Activated T-helper 9 cell treated with anti-CD3 and anti-CD28 coated beads, Interleukin-2, amount 50 U/mL, for 16 hours (primary cell): ENCODE results near the gene COL6A2.
"Not testable (repeated sequence)": the region's sequence is repeated elsewhere in the genome, so short reads cannot be mapped to it uniquely, and the experiment has no call there.

Experiments used
- DNase-seq: peaks from one replicate; pipeline ENCODE4 v3.0.0-alpha.2; 2020; ENCODE audit warnings: low read depth

The COL6A2 gene

DNA sequence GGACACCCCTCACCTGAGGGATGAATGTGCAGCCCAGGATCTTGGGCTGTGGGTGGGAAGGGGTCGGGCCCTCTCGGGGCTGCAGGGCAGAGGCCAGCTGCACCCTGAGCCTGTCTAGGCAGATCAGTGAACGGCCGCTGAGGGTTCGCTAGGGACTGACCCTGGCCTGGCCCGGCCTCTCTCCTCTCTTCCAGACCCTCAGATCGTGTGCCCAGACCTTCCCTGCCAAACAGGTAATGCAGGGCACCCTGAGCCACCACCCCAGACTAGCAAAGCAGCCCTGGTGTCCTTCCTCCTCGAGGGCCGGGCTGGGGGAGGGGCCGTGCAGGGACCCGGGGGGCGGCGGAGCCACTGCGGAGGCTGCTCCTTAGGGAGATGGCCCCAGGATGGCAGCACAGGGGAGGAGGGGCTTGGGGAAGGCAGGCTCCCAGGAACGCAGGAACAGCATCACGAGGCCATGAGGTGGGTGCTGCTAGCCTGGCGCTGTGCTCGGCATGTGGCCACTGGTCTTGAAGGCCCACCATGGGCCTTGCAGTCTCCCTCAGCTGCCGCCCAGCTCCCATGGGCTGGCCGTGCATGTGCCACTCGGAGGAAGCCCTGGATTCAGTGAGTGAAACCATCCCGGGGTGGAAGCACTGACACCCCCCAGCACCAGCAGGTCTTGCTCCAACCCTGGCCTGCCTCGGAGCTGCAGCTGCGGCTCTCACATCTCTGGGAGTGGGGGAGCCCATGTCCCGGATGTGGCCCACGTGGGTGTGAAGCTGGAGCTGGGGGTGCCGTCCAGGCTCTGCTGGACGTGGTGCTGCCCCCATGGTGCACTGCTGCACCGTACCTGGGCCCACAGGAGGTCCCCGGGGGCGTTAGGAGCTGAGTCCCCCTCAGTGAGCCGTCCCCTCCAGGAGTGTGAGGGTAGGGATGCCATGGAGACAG, 28.7 kb downstream of the COL6A2 start:
- no peak for DNase-seq

GRCh38 chr21:46127239-46128105, 29.6 kb downstream of the COL6A2 start:
- no peak for DNase-seq

GRCh38 chr21:46128106-46128932, 30.4 kb downstream of the COL6A2 start:
- DNase-seq = no peak

- no peak for DNase-seq
Measured at GRCh38 chr21:46128933-46129571, 31.1 kb downstream of the COL6A2 start.

GRCh38 chr21:46129846-46130651, 32.1 kb downstream of the COL6A2 start:
- DNase-seq = no peak

DNA sequence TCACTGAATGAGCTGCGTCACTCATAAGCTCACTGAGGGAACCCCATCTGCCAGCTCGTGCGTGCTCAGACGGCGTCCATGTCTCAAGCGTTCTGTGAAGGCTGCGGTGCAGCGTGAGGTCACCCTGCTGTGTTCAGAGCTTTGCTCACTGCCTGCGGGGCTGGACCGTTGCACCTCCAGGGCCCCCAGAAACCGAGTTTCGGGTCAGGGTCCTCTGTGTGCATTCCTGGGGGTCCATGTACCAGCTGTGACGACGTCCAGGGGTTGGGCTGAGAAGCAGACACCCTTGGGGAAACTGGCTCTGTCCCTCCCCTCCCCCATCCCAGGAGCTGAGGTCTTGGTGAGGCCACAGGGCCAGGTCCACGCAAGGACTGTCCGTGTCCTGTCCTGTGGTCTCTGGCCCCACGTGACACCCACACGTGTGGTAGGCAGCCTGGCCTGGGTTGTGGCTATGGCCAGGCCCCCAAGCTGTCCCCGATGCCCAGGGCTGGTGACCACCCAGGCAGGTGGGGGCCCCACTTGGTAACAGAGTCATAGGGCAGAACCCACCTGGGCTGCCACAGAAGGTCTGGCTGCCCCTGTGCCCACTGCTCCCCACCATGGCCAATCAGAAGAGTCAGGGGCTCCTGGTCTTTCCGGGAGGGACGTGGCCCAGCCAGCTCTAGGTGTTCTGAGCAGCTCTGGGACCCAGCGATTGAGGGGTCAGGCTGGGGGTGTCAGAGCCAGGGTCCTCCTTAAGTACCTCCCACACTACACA, 33.1 kb downstream of the COL6A2 start:
- DNase-seq = no peak

DNA sequence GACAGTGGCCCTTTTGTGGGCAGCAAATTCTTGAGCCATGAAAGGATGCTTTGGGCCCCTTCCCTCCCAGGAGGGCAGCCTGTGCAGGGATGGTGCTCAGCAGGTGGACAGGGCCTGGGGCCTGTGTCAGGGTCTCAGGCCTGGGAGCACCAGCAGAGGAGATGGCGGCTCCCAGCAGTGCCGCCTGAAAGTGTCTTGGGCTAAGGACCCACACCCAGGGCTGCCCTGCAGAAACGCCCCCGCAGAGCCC, 33.6 kb downstream of the COL6A2 start:
- DNase-seq = no peak

DNA sequence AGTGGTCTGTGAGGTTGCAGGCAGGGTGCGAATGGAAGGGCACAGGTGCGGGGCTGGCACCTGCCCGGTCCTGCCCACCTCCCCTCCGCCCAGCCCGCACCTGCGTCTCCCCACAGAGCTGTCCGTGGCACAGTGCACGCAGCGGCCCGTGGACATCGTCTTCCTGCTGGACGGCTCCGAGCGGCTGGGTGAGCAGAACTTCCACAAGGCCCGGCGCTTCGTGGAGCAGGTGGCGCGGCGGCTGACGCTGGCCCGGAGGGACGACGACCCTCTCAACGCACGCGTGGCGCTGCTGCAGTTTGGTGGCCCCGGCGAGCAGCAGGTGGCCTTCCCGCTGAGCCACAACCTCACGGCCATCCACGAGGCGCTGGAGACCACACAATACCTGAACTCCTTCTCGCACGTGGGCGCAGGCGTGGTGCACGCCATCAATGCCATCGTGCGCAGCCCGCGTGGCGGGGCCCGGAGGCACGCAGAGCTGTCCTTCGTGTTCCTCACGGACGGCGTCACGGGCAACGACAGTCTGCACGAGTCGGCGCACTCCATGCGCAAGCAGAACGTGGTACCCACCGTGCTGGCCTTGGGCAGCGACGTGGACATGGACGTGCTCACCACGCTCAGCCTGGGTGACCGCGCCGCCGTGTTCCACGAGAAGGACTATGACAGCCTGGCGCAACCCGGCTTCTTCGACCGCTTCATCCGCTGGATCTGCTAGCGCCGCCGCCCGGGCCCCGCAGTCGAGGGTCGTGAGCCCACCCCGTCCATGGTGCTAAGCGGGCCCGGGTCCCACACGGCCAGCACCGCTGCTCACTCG, 34.1 kb downstream of the COL6A2 start:
- DNase-seq = no peak

- no peak for DNase-seq
Measured at GRCh38 chr21:46135782-46136395, 38.0 kb downstream of the COL6A2 start.

- no peak for DNase-seq
Measured at GRCh38 chr21:46136739-46137349, 38.9 kb downstream of the COL6A2 start.

DNA sequence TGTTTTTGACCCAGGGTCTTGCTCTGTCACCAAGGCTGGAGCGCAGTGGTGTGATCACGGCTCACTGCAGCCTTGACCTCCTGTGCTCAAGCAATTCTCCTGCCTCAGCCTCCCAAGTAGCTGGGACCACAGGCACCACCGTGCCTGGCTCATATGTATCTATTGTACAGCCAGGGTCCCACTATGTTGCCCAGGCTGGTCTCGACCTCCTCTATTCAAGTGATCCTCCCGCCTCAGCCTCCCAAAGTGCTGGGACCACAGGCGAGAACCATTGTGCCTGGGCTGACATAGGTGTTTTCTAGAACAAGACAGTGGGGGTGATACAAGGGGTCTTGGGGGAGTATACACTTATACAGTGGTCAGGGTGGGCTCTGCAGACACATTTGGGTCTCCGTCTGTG, 40.0 kb downstream of the COL6A2 start:
- DNase-seq = no peak

DNA sequence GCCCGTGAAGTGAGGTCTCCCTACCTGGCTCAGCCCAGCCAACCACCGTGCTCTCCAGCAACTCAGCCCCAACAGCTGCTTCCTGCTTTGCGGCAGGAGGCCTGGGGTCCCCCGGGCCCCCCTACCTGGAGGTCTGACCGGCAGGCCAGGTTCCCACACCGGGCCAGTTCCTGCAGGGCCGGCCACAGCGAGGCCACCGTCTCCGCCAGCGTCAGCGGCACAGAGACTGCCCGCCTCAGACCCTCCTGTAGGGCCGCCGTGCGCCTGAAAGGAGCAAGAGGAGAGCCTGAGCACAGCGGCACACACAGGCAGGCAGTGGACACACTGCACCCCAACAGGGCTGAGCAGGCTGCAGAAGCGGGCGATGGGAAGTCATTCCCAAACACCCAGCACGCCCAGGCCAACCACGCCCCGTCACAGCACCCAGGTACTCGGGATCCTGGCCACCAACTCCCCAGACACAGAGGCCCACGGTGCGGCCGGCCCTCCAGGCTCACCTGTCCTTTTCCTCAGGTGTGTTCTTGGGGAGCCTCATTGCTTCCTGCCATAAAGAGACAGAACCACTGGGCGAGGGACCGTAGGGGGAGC, 40.6 kb downstream of the COL6A2 start:
- DNase-seq = no peak

DNA sequence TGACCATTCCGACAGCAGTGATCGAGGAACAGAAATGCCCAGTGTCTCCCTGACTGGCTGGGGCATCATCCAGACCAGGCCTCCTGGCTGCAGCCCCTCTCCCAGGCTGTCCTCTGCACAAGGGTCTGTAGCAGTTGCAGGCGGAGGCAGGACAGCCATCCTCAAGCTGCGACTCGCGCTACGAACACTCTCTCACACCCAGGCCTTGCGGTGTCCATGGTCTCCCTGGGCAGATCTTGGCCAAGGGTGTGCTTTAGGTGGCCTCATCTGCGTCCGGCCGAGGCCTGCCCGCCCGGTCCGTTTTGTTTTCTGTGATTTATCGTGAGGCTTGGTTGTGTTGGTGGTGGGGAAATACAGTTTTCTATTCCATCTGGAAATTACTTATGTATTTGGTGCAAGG, 41.8 kb downstream of the COL6A2 start:
- no peak for DNase-seq

DNA sequence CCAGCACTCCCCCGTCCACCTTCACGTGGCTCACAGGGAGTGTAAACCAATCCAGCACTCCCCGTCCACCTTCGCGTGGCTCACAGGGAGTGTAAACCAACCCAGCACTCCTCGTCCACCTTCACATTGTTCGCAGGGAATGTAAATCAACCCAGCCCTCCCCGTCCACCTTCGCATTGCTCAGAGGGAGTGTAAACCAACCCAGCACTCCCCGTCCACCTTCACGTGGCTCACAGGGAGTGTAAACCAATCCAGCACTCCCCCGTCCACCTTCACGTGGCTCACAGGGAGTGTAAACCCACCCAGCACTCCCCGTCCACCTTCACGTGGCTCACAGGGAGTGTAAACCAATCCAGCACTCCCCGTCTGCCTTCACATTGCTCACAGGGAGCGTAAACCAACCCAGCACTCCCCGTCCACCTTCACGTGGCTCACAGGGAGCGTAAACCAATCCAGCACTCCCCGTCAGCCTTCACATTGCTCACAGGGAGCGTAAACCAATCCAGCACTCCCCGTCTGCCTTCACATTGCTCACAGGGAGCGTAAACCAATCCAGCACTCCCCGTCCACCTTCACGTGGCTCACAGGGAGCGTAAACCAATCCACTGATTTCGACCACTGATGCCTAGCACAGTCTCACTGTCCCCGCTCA, 42.6 kb downstream of the COL6A2 start:
- DNase-seq = not testable (repeated sequence)

GRCh38 chr21:46141767-46142581, 44.1 kb downstream of the COL6A2 start:
- DNase-seq = no peak

DNA sequence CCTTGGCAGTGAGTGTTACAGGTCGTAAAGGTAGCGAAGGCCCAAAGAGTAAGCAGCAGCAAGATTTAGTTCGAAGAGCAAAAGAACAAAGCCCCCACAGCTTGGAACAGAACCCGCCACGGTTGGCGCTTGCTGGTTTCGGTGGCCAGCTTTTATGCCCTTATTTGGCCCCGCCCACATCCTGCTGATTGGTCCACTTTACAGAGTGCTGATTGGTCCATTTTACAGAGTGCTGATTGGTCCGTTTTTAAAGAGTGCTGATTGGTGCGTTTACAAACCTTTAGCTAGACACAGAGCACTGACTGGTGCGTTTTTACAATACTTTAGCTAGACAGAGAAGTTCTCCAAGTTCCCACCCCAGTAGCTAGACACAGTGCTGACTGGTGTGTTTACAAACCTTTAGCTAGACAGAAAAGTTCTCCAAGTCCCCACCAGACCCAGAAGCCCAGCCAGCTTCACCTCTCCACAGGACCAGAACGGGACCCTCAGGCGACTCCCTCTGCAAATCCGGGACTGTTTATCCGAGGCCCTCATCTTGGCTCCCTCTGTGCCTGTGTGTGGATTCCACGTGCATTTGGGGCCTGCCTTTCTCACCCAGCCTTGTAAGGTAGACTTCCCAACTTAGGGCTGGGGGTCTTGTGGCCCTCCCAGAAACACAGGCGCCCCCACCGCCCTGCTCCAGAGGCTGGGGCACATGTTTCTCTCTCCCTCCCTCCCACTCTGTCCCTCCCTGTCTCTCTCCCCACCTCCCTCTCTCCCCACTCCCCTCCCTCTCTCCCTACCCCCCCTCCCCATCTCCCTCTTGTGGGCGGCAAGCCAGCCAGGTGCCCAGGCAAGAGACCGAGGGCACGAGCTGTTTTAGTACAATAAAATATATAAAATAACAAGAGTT, 44.9 kb downstream of the COL6A2 start:
- DNase-seq = no peak
